ENCODE results near the gene CLINT1.

Gene CLINT1

DNA sequence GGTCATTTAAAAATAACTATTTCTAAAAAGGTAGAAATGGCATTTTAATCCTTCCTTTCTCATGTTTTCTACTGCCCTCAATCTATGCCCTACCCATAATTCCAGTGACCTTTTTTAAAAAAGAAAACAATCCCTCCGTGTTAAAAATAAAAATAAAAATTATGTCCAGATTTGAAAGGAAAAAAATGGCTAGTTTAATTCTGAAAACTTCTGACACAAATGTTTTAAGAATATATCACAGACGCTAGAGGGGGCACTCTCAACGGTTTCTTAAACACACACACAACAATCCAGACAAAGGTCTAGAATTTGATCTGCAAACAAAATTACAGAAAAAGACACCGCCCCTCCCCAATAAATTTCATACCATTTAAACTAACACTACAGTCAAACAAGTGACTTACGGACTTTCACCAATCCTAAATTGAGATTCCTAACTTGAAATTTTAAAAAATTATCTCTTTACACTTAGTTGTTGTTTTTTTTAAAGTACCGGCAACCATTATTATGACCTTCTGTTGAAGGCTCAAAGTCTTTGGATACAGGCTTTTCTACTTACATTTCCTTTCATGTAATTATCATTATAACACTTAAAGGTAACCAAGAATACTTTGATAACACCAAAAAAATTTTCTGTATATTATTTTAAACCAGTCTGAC is 38.2 kb downstream of the CLINT1 start:
- DNase-seq (ENCODE audit: low spot score), result peak; percentile 30

DNA sequence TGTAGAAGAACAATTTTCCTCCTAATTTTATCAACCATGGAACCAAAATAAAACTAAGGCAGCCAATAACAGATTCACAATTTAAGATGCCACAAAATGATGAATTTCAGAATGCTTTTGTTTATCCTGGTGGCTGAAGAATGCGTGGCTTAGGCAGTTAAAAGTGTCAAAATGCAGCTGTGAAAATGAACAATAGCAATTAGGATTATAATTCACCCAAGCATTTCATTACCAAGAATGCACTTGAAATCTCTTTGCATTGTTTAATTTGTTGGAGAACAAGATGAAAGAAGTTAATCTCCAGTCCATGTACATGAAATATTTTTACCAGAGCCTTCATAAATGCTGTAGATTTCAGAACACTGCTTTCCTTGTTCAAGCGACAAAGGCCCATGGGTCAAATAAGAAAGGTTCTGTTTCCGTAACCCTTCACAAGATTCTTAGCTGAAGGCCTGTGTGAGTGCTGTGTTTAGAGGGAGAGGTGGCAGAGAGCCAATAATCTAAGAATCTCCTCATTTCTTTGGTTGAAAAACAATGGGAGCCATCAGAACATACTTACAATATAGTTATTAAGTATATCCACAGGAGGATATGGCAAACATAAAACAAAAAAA is 39.3 kb downstream of the CLINT1 start:
- DNase-seq (ENCODE audit: low spot score), result peak; percentile 51

DNA sequence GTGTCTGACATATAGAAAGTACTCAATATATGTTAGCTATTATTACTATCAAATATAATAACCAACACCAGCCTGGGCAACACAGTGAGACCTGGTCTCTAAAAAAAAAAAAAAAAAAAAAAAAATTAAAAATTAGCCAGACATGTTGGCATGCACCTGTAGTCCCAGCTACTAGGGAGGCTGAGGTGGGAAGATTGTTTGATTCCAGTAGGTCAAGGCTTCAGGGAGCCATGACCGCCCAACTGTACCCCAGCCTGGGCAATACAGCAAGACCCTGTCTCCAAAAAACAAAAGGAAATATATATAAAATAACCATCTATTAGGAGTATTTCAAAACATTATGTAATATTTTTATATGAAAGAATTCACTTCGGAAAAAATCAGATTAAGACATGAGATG is 40.6 kb downstream of the CLINT1 start:
- no peak for DNase-seq (ENCODE audit: low spot score)

DNA sequence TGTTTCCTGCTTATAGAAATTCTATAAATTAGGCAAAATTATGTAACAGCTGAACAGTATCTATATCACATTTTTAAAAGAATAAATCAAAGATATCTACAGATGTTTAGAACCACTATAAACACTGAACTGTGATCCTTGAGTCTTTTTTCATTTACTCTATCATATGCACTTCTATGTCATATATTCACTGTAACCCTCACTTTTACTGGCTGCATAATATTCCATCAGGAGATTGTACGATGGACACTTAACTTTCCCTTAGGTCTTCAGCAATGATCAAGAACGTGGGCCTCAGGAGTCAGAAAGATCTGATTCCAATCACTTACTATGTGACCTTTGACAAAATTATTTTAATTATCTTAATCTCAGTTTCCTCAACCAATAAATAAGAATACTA is 41.0 kb downstream of the CLINT1 start:
- DNase-seq (ENCODE audit: low spot score), result no peak

DNA sequence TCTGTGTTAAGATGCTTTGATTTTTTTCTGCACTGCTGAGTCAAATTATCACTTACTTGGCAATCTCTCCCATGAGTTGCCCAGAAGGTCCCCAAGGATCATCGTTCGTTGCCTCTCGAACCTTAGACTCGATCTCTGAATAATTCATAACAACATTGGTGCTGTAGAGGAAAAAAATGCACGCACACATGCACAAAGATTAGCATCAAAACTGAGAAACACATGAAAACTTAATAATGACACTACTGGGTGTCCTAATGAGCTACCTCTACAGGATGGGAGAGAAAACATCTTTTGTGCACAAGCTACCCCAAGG is 41.6 kb downstream of the CLINT1 start:
- DNase-seq (ENCODE audit: low spot score), result no peak

DNA sequence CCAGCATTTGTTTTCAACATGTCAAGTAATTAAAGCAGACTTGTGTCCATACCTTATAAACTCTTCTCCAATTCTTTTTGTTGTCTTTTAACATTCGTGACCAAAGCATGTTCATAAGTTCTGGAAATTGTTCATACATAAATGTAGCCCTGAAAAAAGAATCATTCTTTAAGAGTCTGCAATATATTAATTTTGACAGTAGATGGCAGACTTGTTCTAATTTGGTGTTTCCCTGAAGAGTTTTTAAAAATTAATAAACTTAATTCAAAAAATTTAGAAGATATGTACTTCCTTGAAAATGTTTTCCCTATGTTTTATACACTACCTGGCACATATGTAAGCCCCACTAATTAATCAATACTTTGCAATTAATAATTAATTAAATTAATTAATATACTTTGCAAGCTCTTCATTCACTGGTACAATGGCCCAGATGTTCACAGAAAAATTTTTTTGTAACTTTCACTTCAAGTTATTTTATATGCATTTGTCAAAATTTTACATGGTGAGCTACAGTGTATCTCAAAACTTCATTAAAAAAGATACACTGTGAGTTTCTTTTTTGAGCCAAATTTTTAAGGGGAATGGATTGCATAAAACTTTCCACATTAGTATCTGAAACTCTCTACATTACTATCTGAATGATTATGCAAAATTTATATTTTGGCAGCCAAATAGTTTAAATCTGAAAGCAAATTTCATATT is 42.1 kb downstream of the CLINT1 start:
- no peak for DNase-seq (ENCODE audit: low spot score)

DNA sequence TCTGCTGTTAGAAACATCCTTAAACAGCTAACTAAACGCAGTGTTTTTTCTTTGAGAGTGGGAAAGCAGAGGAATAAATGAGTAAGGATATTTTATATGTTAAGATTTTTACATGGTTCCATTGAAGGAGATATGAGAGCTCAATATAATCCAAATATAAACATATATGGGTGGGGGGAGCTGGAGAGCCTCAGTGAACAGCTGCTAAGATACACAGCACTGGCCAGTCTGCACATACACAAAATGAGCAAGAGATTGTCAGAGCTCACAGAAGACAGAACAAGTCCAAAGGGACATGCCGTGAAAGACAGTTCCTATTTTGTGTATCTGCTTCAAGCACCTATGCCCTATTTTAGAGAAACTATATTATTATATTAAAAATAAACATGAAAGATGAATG is 46.9 kb downstream of the CLINT1 start:
- DNase-seq (ENCODE audit: low spot score), result no peak

DNA sequence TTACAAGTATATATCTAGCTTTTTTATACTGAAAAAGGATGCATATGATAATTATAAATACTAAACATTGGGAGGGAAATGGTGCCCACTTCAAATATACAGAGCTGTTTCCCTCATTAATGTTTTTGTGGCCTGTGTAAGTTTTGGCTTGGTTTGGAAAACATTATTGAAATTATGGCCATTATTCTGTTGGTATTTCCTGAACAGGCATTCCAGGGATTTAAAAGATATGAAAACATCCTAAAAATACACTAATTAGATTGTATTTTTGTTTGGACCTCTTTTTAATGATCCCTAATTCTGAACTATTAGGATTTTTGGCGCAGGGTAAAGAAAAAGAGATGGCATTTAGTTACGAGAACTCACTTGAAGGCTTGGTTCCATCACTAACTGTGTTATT is 50.9 kb downstream of the CLINT1 start:
- DNase-seq (ENCODE audit: low spot score), result no peak

DNA sequence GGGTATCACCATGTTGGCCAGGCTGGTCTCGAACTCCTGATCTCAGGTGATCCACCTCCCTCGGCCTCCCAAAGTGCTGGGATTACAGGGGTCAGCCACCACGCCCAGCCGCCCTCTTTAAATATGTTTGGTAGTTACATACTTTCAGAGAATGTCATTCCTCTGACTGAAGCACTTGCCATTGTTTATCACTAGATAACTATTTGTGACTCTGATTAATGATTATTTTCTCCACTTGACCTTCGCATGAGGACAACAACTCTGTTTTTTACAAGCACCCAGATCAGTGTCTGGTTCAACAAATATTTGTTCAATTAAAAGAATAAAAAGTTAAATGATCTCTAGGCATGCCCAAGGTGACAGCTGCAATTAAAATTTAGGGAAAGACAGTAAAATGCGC is 56.2 kb downstream of the CLINT1 start:
- no peak for DNase-seq (ENCODE audit: low spot score)

DNA sequence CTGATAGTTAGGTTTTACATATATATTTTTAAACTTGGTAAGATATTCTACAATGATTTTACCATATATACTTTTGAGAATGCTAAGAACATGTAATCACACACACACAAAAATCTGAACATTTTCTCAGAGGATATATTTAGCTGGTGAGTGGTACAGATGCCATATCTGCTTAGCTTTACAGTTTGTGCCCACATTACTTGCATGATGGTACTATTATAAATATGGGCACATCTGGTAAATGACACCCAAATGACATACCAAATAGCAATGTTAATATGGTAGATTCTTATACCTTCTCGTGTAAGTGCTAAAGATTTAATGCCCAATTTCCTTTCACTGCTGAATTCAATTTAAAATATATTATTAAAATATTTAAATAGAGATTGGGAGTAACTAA is 58.8 kb downstream of the CLINT1 start:
- DNase-seq (ENCODE audit: low spot score), result no peak

DNA sequence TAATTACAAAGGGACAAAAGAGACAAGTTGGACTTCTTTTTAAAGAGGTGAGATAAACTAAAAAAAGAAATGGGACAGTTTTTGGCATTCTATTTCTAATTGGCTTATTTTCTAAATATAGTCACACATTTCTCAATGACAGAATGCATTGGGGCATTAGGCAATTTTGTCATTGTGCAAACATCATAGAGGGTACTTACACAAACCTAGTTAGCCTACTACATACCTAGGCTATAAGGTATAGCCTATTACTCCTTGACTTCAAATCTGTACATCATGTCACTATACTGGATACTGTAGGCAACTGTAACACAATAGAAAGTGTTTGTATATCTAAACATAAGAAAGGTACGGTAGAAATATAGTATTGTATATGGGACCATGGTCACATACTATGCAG is 59.4 kb downstream of the CLINT1 start:
- DNase-seq (ENCODE audit: low spot score), result no peak

DNA sequence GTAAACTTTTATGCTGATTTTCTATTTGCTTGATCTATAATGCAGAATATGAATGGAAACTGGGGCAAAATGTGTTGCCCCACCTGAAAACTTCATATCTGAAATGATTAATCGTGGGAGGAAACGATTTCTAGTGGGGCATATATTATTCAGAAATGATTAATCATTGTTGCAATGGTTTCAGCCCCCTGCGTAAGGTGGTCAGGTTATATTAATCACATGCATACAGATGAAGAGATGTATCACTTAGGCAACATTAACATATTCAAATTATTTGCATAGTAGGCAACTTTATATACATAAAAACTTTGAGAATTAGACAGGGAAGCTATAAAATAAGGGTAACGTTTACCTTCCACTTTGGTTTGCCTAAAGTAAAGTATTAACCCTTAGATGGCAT is 65.6 kb downstream of the CLINT1 start:
- no peak for DNase-seq (ENCODE audit: low spot score)

DNA sequence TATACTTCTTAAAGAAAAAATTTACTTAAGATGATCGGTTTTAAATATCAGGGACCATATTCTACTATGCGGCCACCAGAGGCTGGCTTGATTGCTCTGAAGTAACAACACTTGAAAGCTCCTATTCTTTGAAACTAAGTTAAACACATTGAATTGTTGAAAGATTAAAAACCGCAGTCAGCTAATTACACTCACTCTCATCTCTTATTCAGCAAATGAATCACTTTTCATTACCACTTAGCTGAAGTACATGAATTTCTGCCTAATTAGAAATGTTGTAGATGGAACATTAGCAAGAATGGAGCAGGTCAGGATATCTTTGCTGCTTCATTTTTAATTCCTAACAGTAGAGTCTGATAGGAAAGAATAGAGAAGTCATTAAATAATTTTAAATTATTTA is 73.1 kb downstream of the CLINT1 start:
- no peak for DNase-seq (ENCODE audit: low spot score)

DNA sequence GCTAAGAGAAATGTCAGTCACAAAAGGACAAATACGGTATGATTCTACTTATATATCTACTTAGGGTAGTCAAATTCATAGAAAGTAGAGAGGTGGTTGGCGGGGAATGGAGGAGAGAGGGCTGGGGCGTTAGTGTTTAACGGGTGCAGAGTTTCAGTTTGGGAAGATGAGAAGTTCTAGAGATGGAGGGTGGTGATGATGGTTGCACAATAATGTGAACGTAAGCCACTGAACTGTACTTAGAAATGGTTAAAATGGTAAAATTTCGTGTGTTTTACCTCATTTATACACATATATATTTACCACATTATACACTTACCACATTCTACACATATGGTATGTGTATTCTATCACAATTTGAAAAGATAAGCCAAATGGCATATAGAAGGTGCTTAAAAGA is 79.7 kb downstream of the CLINT1 start:
- DNase-seq (ENCODE audit: low spot score), result no peak

DNA sequence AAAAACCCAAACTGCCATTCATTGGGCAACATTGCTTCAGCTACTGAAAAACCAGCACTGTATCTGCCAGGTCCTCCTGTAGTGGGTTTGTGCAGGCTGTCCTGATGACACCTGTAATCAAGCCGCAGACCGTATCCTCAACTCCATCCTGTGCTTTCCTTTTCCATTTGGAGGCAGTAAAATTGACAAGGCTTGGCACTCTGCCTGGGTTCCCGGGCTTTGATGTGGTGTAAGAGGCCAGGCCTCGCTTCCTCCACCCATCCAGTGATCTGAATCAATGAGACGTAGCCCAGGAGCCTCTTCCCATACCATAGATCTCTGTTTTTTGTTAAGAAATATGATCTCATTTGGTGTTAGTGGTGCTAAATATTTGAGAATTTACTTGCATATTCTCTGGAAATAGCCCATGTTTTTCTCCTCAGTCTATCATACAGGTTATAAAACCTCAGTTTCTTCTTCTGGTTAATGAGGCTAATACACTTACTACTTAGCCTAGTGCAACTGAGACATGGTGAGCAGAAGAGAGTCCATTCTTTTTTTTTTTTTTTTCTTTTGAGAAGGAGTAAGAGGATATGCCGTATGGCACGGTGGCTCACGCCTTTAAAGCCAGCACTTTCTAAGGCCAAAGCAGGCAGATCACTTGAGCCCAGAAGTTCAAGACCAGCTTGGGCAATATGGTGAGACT is 80.7 kb downstream of the CLINT1 start:
- no peak for DNase-seq (ENCODE audit: low spot score)

DNA sequence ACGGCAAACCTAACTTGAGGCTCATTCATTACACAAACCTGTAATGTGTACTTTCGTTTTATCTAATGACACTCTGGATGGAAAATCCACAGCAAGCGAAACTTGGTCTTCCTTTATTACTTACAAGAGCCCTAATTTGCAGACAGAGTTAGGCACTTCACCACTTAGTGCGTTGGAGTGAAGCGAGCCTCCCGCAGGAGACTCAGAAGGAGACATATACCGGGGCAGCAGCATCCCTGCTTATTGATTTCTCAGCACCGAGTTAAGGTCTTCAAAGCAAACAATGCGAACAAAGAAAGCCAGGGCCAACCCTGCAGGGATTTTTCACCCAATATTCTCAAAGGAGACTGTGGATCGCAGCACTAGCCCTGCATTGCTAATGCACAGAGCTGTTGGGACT is 86.8 kb downstream of the CLINT1 start:
- no peak for DNase-seq (ENCODE audit: low spot score)

DNA sequence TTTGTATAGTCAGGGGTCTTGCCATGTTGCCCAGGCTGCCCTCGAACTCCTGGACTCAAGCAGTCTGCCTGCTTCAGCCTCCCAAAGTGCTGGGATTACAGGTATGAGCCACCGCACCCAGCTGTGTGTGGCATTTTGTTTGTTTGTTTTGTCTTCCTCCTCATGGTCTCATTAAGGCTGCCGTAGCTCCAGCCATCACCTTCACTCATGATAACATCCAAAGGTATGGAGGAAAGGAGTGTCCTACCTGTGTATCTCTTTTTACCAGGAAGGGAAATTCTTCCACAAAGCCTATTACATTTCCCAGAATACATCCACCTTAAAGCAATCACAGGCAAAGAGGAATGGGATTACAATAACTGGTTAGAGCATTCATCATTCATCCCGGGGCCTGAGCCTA is 88.3 kb downstream of the CLINT1 start:
- DNase-seq (ENCODE audit: low spot score), result no peak

DNA sequence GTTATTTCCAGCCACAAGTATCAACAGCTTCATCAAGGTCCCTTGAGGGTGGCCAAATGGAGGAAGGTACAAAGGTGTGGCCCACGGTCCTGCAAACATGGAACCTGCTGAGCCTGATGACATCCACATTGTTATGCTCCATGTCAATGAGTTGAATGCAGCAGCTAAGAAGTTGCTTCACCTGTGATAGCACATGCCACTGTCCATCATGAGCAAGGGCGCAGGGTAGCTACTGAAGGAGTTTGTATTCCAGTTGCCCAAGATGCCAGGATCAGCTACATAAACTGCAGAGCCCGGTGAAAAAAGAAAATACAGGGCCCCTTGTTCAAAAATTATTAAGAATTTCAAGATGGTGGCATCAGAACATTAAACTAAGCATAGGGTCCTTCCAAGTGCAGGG is 91.3 kb downstream of the CLINT1 start:
- no peak for DNase-seq (ENCODE audit: low spot score)

DNA sequence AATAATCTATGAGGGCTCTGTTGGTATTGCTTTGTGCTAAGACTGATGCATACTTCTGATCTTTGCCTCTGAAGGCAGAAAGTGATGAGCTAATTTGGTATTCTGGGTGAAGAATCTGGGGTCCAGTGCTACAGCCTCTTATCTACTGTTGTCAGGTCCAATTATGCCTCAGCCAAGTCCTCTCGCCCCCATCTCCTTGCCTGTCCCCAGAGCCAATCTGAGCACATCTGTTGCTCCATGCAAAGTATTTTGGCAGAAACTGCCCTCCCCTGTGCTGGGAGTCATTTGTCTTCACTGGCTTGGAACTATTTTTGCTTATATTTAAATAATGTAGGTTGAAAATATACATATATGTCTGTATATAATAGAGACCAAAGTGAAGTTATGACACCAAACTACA is 92.0 kb downstream of the CLINT1 start:
- no peak for DNase-seq (ENCODE audit: low spot score)

DNA sequence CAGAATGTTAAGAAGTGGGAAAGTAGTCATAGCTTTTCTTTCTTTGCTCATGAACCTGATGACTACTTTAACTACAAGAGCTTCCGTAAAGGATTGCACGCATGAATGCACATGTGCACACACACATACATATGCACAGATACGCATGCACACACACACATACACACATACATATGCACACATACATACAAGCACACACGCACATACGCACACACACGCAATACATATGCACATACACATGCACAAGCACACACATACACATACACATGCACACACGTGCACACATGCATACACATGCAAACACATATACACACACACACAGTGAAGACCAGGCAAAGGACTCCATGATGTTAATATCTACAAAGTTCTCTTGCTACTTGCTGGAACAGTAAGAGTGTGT is 92.5 kb downstream of the CLINT1 start:
- DNase-seq (ENCODE audit: low spot score), result no peak

DNA sequence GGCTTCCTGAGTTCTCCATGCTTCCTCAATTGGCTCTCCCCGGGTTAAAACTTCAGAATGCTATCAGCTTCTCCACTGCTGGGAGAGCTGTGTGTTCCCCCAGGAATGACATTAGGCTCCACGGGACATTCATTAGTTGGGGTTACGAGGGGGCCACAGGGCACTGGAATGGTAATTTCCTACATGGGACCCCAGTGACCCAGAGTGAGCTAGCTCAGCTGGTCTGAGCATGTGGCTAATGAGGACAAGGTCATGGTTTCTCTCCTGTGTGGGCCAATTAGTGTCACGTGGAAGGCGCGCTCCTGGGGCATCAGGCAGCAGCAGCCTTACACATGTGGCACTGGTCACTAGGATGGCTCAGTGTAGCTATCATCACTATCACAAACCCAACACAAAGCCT is 94.4 kb downstream of the CLINT1 start:
- DNase-seq (ENCODE audit: low spot score), result no peak

DNA sequence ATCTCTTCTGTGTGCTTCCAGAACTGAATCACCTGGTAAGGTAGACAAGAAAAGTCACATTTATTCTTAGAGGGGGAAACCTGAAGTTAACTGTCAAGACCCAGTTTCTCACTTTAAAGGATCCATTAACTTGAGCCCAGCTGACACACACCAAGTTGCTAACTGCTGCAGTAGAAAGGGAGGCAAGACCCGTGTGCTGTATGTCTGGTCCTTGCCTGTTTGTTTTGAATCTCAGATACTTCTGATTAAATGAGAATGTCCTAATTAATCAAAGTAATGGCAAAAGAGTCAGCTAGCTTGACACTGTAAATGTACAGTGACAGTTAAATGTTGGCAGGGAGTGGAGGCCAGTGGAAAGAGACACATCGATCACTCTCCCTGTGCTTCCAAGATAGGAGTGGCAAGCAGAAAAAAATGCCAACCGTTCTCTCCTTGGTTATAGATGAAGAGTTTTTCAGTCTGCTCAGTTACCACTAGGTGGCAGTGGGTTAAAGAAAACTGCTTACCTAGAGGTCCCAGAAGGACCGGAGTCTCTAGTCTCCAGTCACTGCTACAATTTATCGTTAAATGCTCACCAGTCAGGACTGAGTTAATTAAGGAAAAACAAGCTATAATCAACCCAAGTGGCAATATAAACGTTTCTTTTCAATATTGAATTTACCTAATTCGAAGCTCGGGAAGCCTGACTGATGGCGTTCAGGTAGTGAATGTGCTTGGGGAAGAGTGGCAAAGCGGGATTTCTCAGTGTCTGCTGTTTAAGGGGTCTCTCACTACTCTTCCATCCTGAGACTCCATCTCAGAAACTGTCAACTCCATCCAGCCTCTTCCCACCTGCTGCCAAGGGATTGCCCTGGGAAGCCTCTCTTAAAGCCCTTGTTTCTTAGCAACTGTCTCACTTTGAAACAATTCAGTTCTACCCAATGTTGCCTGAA is 97.0 kb downstream of the CLINT1 start:
- peak; percentile 42 for DNase-seq (ENCODE audit: low spot score)

Data from globus pallidus (tissue), 1 donor.